ENCODE results near the gene MCRIP1.
"Not testable (repeated sequence)": the region's sequence is repeated elsewhere in the genome, so short reads cannot be mapped to it uniquely, and the experiment has no call there.

MCRIP1 gene

DNA sequence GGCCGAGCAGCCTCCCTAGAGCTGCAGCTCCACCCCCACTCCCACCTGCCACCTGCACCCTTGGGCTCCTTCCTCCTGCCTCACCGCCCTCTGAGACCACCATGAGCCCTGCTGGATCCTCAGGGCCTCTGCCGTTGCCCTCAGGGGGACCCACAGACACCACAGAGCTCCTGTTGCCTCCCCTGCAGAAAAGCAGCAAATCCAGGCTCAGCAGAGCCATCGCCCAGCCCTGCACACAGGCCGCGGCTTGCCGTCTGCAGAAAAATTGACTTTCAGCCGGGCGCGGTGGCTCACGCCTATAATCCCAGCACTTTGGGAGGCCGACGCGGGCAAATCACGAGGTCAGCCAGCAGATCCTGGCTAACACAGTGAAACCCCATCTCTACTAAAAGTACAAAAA, 8.8 kb upstream of the MCRIP1 start:
- no peak for DNase-seq (ENCODE audit: low read depth, low spot score)

- DNase-seq (ENCODE audit: low read depth, low spot score) = no peak
Observed at GRCh38 chr17:81840826-81841778, 8.0 kb upstream of the MCRIP1 start.

GRCh38 chr17:81840059-81840458, 7.0 kb upstream of the MCRIP1 start:
- not testable (repeated sequence) for DNase-seq (ENCODE audit: low read depth, low spot score)

GRCh38 chr17:81839301-81839700, 6.2 kb upstream of the MCRIP1 start:
- no peak for DNase-seq (ENCODE audit: low read depth, low spot score)

DNA sequence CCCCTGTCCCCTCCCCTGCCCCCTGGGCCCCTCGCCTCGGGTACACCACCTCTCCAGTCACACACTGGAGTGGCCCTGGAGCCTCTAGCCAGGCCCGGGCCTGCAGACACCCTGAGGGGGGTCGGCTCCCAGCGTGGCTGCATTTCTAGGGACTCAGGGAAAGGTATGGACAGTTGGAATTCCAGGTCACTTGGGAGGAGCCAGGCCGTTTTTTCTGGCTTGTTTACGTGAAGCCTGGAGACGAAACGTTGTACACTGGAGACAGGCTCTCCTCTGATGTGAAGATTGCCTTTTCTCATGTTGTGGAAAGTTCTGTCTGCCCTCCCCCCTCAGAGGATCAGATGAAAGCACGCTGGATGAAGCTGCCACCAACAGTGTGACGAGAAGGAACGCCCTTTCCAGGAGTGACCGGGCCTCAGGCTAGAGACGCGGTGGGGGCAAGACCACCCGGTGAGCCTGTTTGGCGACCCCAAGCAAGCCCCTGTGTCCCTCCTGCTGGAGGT, 5.7 kb upstream of the MCRIP1 start:
- no peak for DNase-seq (ENCODE audit: low read depth, low spot score)

- no peak for DNase-seq (ENCODE audit: low read depth, low spot score)
Observed at GRCh38 chr17:81837641-81838040, 4.5 kb upstream of the MCRIP1 start.

DNA sequence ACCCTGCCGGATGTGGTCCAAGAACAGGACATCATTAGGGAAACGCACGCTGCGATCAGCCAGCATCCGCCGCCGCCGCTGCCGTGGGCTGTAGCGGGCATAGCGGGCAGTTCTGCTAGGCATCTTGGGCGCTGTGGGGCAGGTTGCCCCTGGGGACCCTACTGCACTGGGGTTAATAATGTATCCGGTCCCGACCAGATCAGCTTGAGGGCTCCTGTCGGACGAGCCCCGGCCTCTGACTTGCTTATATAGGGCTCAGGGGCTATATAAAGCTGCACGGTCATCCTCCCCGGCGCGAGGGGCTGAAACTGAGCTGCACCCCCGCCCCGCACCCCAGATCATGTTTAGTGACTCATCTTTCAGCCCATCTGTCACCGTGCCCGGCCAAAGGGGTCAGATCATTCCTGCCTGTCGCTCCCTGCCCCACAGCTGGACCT, 1.8 kb upstream of the MCRIP1 start, which contains the start of gene PPP1R27:
PPP1R27 (minus strand) TSS at position 220 of the 437 bp plus-strand sequence; CDS start at position 123, 97 bp downstream.
- DNase-seq (ENCODE audit: low read depth, low spot score) = no peak

GRCh38 chr17:81833921-81834830, 1.1 kb upstream of the MCRIP1 start:
- DNase-seq (ENCODE audit: low read depth, low spot score) = no peak

DNA sequence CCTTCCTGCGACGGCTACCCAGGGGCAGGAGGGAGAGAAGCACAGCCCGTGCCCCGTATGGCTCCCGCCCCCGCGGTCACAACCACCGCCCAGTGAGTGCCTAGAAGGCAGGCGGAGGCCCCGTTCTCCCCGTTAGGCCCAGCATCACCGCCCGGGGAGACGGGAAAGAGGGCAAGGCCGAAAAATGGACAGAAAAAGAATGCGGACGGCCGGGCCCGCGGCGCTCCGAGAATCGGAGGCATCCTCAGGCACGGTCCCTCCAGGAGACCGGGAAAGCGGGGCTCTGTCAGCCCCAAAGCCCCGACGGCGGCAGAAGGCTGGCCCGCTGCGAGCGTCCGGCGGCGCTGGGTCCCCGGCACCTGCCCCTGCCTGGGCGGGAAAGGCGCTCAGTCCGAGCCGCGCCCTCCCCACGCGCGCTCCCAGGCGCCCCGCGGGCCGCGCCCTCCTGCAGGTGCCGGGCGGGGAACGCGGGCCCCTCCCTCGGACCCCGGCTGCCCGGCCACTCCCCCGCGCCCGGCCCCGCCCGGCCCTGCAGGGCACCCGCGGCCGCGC, 407 bp downstream of the MCRIP1 start:
- DNase-seq (ENCODE audit: low read depth, low spot score) = no peak

- DNase-seq (ENCODE audit: low read depth, low spot score) = no peak
Observed at GRCh38 chr17:81831957-81832607, 1.0 kb downstream of the MCRIP1 start.

- DNase-seq (ENCODE audit: low read depth, low spot score) = no peak
Observed at GRCh38 chr17:81831563-81831956, 1.5 kb downstream of the MCRIP1 start.

- DNase-seq (ENCODE audit: low read depth, low spot score) = no peak
Observed at GRCh38 chr17:81829858-81830257, 3.2 kb downstream of the MCRIP1 start.

DNA sequence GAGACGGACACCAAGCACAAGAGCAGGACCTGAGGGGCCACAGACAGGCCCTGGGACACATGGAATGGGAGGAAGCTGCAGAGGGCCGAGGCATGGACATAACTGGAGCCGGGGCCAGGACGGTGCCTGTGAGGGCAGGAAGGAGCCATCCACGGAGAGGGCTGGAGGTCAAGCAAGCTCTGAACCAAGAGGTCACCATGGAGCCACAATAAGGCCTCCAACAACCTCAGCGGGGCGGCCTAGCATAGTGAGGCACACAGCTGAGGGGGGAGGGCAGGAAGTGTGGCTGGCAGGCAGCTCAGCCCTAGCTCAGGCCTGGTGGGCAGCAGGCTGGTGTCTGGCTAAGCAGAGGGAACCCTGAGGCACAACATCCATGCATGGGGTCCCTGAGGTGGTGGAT, 4.4 kb downstream of the MCRIP1 start:
- no peak for DNase-seq (ENCODE audit: low read depth, low spot score)

GRCh38 chr17:81825841-81826466, 7.1 kb downstream of the MCRIP1 start:
- no peak for DNase-seq (ENCODE audit: low read depth, low spot score)

DNA sequence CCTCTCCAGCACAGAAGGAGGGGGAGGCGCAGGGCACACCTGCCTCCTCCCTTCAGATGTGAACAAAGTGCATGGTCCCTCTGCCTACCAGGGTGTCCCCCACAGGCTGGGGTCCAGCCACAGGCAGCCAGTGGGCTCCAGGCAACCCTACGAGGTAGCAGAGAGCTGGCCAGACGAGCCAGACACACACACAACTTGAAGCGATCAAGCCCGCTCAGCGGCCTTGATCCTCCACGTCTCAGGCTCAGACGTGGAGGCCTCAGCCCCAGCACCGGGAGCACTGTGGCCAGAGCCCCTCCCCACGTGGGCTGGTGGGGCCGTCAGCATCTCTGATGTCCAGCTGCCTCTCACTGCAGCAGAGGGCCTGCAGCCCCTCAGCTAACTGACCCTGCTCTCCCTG, 8.5 kb downstream of the MCRIP1 start:
- no peak for DNase-seq (ENCODE audit: low read depth, low spot score)

- no peak for DNase-seq (ENCODE audit: low read depth, low spot score)
Observed at GRCh38 chr17:81823820-81824550, 9.1 kb downstream of the MCRIP1 start.

DNA sequence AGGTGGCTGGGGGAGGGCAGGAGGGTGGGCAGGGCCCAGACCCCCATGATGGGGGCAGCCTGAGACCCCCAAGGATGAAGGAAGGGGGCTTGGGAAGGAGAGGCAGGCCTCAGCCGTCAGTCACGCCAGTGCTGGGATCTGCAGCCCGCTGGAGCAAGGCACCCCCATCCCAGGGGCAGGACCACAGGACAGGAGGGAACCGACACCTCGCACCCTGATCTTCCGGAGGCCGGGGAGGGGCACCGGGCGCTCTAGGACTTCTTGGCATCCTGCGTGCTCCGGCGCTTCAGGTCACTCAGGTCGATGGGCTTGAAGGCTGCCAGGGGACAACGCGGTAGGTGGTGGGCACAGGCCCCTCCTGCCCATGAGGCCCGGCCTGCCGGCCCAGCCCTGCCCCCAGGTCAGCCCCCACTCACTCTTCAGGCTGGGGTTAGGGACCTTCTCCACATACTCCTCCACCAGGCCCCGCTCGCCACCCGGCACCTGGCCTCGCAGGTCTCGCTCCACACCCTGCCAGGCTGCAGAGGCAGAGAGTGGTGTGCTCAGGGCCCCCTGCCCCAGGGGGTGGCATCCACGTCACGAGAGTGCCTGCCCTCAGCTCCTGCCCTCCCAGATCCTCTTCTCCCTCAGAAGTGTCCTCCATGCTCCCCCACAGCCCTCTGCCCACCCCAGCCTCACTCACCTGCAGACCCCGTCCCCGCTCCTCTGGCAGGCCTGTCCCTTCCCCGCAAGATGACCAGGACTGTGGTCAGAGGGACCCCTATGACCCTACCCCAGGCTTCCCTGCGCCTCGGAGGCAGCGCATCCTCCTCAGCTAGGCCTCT, 9.9 kb downstream of the MCRIP1 start:
- no peak for DNase-seq (ENCODE audit: low read depth, low spot score)

DNA sequence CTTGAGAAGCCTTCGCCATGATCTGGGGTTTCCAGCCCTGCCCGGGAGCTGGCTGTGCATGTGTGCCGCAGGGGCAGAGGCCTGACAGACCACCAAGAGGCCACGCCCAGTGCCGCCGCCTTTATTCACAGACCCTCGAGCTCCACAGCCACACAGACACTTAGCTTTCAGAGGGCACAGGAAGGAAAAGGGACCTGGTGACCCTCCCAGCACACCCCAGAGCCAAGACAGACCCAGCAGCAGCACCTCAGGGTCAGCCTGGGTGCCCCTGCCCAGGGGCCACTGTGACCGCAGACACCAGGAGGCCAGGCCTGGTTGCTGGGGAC, 10.8 kb downstream of the MCRIP1 start:
- no peak for DNase-seq (ENCODE audit: low read depth, low spot score)

- DNase-seq (ENCODE audit: low read depth, low spot score) = no peak
Observed at GRCh38 chr17:81821603-81822311, 11.3 kb downstream of the MCRIP1 start.

Measured in smooth muscle cell of the brain vasculature (primary cell).